Progenitor cell of endocrine pancreas (in vitro differentiated cells): ENCODE results near the gene RCSD1. TPM values are rescaled to one million over a fixed set of nuclear protein-coding genes. Genes with fewer than 3 reads are reported as not detected.

ENCODE experiments used
- DNase-seq: peaks from one replicate; pipeline ENCODE4 v3.0.0; 2021; ENCODE audit warnings: low spot score; ENCODE audit not compliant: unreplicated experiment
- H3K27ac Mint-ChIP-seq: 2 replicates; pipeline ENCODE4 v1.8.0; 2021; ENCODE audit warnings: mild to moderate bottlenecking, moderate library complexity, mixed read lengths
- H3K27me3 Mint-ChIP-seq: 2 replicates; pipeline ENCODE4 v1.8.0; 2021; ENCODE audit warnings: mixed read lengths
- H3K36me3 Mint-ChIP-seq: 2 replicates; pipeline ENCODE4 v1.8.0; 2022; ENCODE audit warnings: mixed read lengths; ENCODE audit not compliant: insufficient read depth
- H3K4me1 Mint-ChIP-seq: 2 replicates; pipeline ENCODE4 v1.8.0; 2021; ENCODE audit warnings: low read depth, mixed read lengths
- H3K4me3 Mint-ChIP-seq: 2 replicates; pipeline ENCODE4 v1.8.0; 2021; ENCODE audit warnings: low read depth, mild to moderate bottlenecking, moderate library complexity, mixed read lengths
- H3K9me3 Mint-ChIP-seq: 2 replicates; pipeline ENCODE4 v1.8.0; 2021; ENCODE audit warnings: low read depth, mixed read lengths
- total RNA-seq: library from RNA; stranded (reverse); gene quantifications from 2 replicates; pipeline ENCODE4 v1.2.1, GENCODE V29; 2021
- TF ChIP-seq, protein P1 (sequence below): fragments of 200-600 bp; sonication (generic); IDR thresholded peaks from one replicate; pipeline ENCODE4 v1.5.0; 2021; ENCODE audit warnings: antibody characterized with exemption, mild to moderate bottlenecking; ENCODE audit not compliant: unreplicated experiment

The RCSD1 gene
- total RNA-seq, 1 donor from 2014 or later, result 0.22 TPM

DNA sequence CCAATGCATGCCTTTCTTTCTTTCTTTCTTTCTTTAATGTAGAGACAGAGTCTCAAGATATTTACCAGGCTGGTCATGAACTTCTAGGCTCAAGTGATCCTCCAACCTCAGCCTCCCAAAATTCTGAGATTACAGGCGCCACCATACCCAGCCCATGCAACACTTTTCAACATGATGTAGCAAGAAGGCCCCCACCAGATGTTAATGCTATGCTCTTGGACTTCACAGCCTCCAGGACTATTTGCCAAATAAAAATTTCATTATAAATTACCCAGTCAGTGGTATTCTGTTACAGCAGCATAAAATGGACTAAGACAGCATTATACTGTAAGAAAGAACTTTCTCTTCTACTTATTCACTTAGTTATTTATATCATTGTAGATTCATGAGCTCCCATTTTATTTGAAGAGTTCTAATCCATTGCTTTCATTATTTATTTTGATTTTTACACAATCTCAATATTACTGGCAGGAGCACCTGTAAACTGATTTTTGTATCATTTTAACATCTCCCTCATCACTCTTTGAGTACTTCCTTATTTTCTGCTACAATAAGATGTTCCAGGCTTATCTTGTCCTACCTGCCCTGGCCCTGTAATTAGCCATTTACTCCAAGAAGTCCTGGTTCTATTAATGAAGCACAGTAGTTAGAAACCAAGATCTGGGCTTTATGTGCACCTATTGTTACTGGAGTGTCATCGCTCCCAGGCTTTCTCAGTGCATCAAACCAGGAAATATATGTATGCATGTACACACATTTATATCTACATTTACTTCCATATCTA, 4.8 kb upstream of the RCSD1 start:
- Mint-ChIP-seq H3K4me1 (peaks cover 3% of the 10 kb centered on the region), H3K4me3 (no peak overlapping the region), H3K9me3 (peaks cover 4% of the 10 kb centered on the region), H3K27ac (no peak overlapping the region), H3K36me3 (no peaks in the 10 kb centered on the region), H3K27me3 (peaks cover 34% of the 10 kb centered on the region)
- TF ChIP-seq, protein P1, sequence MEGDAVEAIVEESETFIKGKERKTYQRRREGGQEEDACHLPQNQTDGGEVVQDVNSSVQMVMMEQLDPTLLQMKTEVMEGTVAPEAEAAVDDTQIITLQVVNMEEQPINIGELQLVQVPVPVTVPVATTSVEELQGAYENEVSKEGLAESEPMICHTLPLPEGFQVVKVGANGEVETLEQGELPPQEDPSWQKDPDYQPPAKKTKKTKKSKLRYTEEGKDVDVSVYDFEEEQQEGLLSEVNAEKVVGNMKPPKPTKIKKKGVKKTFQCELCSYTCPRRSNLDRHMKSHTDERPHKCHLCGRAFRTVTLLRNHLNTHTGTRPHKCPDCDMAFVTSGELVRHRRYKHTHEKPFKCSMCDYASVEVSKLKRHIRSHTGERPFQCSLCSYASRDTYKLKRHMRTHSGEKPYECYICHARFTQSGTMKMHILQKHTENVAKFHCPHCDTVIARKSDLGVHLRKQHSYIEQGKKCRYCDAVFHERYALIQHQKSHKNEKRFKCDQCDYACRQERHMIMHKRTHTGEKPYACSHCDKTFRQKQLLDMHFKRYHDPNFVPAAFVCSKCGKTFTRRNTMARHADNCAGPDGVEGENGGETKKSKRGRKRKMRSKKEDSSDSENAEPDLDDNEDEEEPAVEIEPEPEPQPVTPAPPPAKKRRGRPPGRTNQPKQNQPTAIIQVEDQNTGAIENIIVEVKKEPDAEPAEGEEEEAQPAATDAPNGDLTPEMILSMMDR, result no peak
- DNase-seq, result no peak

DNA sequence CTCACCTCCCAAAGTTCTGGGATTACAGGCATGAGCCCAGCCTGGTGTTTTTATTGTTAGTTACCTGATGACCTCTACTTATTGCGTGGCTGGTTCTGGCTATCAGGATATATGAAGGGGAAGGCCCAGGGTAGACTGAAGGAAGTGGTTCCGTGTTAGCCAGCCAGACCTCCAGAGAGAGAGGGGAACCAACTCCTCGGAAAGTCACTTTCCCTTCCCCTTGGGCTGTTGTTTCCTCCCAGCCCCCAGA, 2.5 kb upstream of the RCSD1 start:
- TF ChIP-seq, protein P1, result no peak
- no peak for DNase-seq
- Mint-ChIP-seq H3K4me1 (peaks cover 4% of the 10 kb centered on the region), H3K27me3 (peaks cover 52% of the 10 kb centered on the region), H3K4me3 (no peak overlapping the region), H3K9me3 (peaks cover 4% of the 10 kb centered on the region), H3K27ac (no peak overlapping the region), H3K36me3 (no peaks in the 10 kb centered on the region)

DNA sequence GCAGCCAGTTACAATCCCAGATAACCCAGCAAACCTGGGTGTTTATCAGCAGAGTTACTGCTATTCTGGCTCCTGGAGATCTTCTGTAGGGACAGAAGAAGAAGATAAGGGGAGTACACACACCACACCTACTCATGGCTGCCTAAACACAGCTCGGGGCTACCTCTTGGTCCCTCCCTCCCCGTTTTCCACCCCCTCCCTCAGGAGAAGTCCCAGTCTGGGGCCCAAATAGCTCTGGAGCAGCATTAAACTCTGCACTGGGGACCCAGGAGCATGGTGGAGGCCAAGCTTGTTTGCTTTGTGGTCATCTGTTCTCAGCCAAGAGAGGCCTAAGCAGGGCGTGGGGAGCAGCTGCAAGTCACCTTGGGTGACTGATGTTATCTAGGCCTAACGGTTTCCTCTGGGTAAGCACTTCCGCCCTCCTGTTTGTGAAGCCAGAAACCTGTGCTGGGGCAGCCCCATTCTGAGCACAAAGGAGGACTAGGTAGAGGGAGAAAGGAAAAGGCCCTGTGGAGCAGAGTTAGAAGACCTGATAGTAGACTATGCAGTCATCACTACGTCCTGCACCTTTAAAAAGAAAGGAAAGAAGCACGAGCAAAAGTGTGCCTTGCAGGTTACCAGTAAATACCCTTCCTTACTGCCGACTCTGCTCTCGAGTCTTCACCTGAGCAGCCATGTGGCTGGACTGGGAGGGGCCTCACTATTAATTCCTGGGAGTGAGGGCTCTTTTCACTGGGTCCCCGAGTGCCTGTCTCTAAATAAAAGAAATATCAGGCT, 2.0 kb upstream of the RCSD1 start:
- DNase-seq, result no peak

DNA sequence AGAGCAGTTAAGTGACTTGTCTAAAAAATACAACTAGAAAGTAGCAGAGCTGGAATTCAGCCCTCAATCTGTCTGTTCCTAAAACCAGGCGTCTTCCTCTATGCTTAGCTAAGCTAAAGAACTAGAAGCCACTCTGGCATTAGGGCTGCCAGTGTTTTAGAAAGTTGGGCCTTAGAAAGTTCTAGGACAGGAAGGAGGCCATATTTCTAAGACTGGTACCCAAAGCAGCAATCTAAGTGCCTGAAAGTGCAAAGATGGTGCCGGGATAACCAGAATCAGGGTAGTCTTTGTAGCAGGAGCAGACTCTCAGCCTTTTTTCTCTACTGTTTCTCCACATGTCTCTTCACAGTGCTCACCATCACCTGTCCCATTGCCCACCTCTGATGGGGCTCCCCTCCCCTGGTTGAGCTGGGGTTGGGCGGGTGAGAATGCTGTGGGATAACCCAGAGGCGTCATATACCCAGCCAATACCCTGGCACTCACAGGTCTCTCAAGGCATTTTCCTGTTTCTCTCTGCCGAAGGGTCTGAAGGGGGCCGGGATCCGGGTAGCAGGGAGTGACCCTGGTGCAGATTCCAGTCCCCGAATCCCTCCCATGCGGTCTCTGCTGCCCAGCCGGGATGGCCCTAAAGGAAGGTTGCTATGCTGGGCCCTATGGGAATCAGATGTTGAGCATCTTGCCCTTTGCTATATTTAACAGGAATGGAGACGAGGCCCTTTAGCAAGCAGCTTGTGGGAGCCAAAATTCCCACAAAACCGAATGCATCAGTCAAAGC, 1.1 kb upstream of the RCSD1 start:
- Mint-ChIP-seq H3K36me3 (no peaks in the 10 kb centered on the region), H3K4me1 (peaks cover 4% of the 10 kb centered on the region), H3K27ac (no peak overlapping the region), H3K27me3 (peaks cover 62% of the 10 kb centered on the region), H3K9me3 (peaks cover 4% of the 10 kb centered on the region), H3K4me3 (peak overlapping the region; percentile 64)
- TF ChIP-seq, protein P1, result no peak
- DNase-seq, result no peak

More for the DNA sequence above, 2.0 kb upstream of the RCSD1 start:
- Mint-ChIP-seq H3K27ac (no peak overlapping the region), H3K4me3 (no peak overlapping the region), H3K36me3 (no peaks in the 10 kb centered on the region), H3K4me1 (peaks cover 4% of the 10 kb centered on the region), H3K27me3 (peaks cover 58% of the 10 kb centered on the region), H3K9me3 (peaks cover 4% of the 10 kb centered on the region)
- TF ChIP-seq, protein P1, result no peak

DNA sequence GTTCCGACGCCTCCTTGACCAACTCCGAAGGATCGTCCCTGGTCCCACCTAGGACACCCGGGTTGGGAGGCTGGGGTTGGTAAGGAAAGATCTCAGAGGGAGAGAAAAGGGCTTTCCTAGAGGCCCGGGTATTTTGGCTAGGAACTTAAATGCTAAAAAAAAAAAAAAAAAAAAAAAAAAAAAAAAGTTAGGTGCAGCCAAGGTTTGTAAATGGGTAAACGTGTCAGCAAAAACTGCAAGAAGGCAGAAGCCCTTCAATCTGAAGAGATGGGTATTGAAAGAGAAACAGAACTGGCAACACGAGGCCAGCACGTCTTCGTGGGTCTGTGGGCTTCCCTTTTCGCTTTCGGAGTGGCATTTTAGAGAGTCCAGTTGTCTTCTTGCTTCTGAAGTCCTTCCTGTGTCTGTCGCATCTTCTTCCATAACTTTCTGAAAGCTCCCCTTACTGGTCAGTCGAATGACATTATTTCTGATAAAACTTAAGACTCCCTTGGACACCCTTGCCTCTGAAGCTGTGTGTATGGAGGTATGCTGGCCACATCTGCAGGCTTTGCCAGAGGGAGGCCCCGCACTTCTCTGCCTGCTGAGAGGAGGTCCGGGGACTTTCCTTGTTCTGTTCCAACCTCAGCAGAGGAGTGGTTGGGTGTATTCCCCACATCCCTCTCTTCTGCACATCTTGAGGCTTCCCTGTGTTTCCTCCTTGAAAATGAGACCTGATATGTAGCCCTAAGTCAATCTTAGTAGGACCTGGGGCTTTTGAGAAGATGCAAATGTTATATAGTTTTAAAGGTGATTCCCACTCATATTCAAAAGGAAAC, 745 bp downstream of the RCSD1 start:
- Mint-ChIP-seq H3K27ac (no peak overlapping the region), H3K9me3 (no peaks in the 10 kb centered on the region), H3K4me3 (peak overlapping the region; percentile 51), H3K27me3 (peaks cover 77% of the 10 kb centered on the region), H3K4me1 (peaks cover 6% of the 10 kb centered on the region), H3K36me3 (no peaks in the 10 kb centered on the region)
- no peak for DNase-seq
- TF ChIP-seq, protein P1, result no peak
